Peyer's patch (tissue), 4 donors: ENCODE data around the gene DOCK2.

Experiments used
- POLR2A ChIP-seq, 2 donors: fragments of 450-650 bp; IDR thresholded peaks; one replicate each; pipeline ENCODE4 v1.5.1; 2017; ENCODE audit warnings: antibody characterized with exemption in 2 of 2, mild to moderate bottlenecking in 2 of 2, moderate library complexity in 2 of 2
- TF ChIP-seq, protein P1 (sequence below), 6 experiments: fragments of 450-650 bp in 4 of 6; fragments of 200-600 bp in 2 of 6; sonication (generic) in 1 of 6; IDR thresholded peaks; one replicate each; pipeline ENCODE4 v1.5.1; 2017 to 2019; ENCODE audit warnings: antibody characterized with exemption in 6 of 6, mild to moderate bottlenecking in 3 of 6, moderate library complexity in 1 of 6

DNA sequence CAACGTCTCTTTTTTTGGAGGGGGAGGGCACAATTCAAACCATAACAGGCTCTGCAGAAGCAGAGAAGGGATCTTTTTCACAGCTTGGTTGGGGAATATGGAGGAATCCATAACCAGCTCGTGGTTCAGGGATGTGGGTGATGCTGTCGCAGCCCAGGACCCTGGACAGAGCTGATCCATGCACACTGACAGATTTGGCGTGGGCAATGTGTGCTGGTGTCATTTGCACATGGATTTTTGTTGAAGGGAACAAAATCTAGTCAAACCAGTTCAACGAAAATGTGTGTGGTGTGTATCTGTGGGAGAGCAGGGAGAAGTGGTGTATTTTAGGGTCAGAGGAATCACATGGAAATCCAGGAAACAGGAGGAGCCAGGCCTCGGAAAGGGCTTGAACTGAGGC lies 4.2 kb downstream of the DOCK2 start:
- TF ChIP-seq POLR2A (IDR thresholded peaks at IDR 0.05): no peak
- TF ChIP-seq, protein P1, sequence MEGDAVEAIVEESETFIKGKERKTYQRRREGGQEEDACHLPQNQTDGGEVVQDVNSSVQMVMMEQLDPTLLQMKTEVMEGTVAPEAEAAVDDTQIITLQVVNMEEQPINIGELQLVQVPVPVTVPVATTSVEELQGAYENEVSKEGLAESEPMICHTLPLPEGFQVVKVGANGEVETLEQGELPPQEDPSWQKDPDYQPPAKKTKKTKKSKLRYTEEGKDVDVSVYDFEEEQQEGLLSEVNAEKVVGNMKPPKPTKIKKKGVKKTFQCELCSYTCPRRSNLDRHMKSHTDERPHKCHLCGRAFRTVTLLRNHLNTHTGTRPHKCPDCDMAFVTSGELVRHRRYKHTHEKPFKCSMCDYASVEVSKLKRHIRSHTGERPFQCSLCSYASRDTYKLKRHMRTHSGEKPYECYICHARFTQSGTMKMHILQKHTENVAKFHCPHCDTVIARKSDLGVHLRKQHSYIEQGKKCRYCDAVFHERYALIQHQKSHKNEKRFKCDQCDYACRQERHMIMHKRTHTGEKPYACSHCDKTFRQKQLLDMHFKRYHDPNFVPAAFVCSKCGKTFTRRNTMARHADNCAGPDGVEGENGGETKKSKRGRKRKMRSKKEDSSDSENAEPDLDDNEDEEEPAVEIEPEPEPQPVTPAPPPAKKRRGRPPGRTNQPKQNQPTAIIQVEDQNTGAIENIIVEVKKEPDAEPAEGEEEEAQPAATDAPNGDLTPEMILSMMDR (IDR thresholded peaks at IDR 0.05): no peak
